Epithelial cell of prostate (primary cell): ENCODE data around the gene LSMEM2.
A peak's percentile ranks its signal among the peaks of the same experiment; 100 is the strongest.
"Not testable (repeated sequence)": the region's sequence is repeated elsewhere in the genome, so short reads cannot be mapped to it uniquely, and the experiment has no call there.

Source experiments
- DNase-seq: peaks from one replicate; pipeline ENCODE4 v3.0.0-alpha.2; 2011; ENCODE audit warnings: low read depth, low spot score
- H3K27ac ChIP-seq: fragments of 450-650 bp; 2 replicates; pipeline ENCODE4 v1.5.1; 2017; ENCODE audit warnings: mild to moderate bottlenecking

The LSMEM2 gene

DNA sequence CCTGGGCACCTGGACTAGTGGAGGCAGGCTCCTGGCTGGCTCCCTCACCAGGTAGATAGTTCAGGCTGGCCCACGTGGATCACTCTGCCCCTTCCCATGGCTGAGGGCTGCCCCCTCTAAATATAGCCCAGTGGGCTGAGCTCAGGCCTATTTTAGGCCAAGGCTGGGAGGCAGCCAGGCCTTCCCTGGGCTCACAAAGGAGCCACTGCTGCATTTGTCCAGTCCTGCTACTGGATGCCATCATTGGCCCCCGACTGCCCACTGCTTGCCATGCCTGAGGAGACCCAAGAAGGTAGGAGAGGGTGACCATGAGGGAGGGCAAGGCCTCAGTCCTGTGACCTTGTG, at the start of gene LSMEM2:
LSMEM2 (plus strand) TSS at position 208 of the 345 bp plus-strand sequence; CDS start at position 235, 27 bp downstream.
- no peak for DNase-seq

DNA sequence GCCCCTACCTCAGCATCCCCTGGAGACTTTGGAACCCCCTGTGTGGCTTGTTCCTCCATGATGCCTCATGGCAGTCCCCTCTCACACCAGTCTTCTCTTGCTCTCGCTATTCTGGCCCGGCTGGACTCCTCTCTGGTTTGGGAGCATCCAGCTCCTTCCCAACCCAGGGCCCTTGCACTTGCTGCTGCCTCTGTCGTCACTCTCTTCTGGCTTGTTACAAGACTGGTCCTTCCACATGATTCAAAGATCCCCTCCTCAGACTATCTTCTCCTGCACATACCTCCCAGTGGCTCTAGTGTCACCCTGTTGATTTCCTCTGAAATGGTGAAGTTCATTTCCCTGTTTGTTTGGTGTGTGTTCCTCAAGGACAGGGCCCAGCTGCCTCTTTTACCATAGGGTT, 49.4 kb upstream of the LSMEM2 start:
- H3K27ac ChIP-seq, result peak overlapping the region; percentile 73

More for the DNA sequence above, at the start of gene LSMEM2:
- H3K27ac ChIP-seq, result no peak within 1 kb of the TSS

DNA sequence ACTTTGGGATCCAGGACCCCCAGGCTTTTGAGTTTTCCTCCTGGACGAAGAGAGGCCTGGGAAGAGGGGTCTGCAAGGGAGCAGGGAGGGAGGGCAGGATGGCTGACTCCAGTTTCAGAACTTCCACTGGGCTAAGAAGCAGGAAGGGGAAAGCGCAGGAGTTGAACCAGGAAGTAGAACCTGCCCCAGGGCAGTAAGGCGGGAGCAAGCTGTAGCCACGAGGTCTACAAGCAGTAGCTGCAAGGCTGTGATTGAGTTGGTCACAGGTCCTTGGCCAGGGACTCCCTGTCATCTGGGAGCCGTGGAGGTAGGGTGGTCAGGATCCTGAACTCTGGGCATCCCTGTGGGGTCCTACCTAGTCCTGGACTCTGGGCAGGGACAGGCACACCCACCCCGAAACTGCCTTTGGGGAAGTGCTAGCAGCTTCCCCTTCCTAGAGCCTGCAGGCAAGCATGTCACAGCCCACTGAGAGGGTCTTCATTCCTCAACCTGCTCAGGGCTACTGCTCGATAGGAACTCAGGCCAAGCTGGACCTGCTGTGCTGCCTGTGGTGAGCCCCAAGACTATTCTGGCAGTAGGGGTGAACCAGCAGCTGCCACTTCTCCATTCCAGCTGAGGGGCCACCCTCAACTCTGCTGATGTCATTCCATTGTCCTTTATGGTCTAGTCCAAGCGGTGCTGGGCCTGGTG, 48.6 kb upstream of the LSMEM2 start:
- DNase-seq, result no peak
- H3K27ac ChIP-seq, result peak overlapping the region; percentile 73

More for the DNA sequence above, 49.4 kb upstream of the LSMEM2 start:
- no peak for DNase-seq

DNA sequence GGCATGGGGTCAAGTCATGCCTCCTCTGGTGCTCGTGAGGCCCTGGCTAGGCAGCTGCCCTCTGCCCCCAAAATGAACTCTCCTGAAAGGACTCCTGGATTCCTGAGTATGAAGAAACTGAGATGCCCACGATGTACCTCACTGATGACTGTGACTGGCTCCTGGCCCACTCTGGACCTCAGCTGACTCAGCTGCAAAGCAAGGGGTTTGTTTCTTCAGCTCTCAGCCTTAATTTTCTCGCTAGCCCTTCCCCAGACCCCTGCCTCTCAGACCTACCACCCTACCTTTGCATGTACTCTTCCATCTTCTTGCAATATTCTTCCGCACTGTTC, 48.1 kb upstream of the LSMEM2 start:
- DNase-seq, result no peak
- no peak overlapping the region for H3K27ac ChIP-seq

DNA sequence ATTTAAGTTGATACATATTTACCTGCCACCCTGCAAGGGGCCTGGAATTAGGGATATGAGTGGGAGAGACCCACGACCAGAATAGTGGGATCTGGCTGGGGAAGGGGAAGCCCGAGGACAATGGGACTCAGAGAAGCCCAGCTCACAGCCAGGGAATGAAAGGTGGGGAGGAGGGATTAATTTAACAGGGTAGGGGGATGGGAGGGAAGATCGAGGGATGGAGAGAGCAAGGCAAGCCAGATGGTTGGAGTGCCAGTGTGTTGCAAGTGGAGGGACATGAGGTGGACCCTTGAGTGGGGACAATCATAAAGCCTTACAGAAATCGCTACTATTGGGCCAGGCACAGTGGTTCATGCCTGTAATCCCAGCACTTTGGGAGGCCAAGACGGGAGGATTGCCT, 47.3 kb upstream of the LSMEM2 start:
- no peak for DNase-seq
- no peak overlapping the region for H3K27ac ChIP-seq

DNA sequence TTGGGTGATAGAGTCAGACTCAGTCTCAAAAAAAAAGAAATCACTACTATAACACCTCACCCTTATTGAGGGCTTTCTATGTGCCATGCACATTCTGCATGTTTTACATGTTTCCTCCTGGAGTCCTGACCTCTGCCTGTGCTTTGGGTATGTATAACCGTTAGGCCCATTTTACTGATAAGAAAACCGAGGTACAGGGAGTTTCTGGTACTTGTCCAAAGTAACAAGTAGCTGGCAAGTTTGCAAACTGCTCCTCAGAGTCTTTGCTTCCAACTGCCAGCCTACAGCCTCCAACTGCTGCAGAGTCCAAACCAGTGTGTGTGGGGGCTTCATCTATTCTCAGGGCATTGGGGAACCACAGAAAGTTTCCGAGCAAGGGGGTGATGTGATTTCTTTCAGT, 46.6 kb upstream of the LSMEM2 start:
- DNase-seq, result no peak
- no peak overlapping the region for H3K27ac ChIP-seq

DNA sequence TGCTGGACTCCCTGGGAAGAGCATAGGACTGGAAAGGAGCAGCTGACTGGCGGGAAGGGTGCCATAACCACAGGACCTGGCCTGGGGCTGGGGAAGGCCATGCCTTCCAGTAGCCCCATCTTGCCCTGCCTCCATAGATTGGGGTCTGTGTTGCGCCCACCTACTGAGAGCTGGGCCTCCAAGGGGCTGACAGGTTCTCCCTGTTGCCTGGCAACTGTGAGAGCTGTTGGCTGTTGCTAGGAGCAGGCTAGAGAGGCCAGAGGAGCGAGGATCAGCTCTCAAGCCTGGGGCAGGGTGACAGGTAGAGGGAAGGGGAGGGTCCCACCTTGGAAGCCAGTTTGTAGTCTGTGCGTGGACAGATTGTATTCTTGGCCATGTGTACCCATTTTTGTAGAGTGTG, 45.7 kb upstream of the LSMEM2 start:
- no peak for DNase-seq
- H3K27ac ChIP-seq, result peak overlapping the region; percentile 40

DNA sequence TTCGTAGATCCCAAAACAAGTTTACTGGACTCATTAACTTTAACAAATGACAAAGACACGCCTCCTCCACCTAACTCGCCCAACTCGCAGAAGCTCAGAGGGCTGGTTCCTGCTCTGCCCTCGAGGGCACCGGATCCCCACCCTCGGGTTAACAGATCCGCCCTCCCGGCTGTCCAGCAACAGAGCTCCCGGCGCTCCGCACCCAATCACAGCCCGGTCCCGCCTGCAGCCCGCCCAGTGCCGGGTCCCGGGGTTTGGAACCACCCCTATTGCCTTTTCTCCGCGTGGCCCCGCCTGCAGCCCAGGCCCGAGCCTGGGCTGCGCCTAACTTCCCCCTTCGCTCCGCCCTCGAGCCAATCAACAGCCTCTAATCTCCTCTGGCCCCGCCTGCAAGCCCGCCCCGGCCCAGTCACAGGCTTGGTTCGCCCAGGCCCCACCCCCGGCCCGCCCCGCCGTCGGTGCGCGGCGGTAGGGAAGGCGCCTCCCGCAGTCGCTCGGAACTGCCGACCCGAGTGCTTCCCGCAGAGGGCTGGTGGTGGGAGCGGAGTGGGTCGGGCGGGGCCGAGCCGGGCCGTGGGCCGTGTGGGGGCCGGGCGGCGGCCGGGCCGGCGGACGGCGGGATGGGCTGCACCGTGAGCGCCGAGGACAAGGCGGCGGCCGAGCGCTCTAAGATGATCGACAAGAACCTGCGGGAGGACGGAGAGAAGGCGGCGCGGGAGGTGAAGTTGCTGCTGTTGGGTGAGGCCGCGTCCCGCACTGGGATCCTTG, 43.0 kb upstream of the LSMEM2 start, which contains the start of gene GNAI2:
GNAI2 (plus strand) TSS at position 489 of the 768 bp plus-strand sequence; CDS start at position 621, 132 bp downstream.
- DNase-seq, result peak; percentile 86
- H3K27ac ChIP-seq, result peak within 1 kb of the TSS; percentile 76

DNA sequence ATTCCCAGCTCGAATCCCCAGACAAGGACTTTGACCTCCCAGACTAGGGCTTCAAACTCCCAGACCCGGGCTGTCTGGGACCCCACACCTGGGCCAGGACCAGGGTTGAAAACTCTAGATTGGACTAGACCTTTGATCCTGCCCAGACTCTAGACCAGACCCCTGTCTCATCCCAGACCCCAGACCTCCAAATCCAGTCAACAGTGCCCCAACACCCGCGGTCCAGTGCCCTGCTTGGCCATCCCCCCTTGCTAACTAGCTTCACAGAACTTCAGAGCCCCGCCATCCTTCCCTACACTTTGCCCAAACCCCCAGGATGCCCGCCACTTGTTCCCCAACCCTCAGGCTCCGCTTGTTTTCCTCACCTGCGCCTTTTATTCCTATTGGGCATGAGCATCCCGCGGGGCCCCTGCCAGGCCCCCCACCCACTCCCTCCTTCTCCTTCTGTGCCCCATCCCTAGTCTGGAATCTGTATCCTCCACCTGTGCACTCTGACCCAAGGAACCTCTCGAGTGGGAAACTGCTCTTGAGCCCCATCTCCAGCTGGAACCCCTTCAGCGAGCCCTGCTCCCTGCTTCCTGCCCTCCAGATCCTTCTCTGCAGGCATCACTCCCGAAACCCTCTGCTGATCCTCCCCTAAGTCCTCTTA, 42.3 kb upstream of the LSMEM2 start:
- H3K27ac ChIP-seq, result peak overlapping the region; percentile 76
- no peak for DNase-seq

DNA sequence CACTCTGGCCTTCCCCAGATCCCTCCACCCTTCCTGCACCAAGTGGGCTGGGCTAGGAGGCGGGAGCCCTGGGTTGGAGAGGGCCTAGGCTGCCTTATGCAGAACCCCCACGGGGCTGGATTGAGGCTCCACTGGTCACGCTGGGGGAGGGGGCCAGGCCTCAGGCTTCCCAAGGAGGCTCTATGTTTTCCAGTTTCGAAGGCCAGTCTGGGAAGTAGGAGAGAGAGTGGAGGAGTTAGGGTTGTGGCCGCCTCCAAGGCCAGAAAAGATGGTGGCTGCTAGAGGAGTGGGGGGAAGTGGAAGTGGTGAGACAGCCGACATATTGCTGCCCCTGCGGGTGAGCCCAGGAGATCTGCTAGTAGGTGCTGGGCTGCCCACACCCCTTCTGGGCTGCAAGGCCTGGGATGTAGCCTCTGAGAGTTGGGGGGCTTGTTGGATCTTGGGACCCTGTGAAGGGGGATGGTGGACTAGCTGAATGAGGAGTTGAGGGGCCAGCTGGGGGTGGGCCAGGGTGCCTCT, 41.7 kb upstream of the LSMEM2 start:
- no peak for DNase-seq
- peak overlapping the region; percentile 76 for H3K27ac ChIP-seq

DNA sequence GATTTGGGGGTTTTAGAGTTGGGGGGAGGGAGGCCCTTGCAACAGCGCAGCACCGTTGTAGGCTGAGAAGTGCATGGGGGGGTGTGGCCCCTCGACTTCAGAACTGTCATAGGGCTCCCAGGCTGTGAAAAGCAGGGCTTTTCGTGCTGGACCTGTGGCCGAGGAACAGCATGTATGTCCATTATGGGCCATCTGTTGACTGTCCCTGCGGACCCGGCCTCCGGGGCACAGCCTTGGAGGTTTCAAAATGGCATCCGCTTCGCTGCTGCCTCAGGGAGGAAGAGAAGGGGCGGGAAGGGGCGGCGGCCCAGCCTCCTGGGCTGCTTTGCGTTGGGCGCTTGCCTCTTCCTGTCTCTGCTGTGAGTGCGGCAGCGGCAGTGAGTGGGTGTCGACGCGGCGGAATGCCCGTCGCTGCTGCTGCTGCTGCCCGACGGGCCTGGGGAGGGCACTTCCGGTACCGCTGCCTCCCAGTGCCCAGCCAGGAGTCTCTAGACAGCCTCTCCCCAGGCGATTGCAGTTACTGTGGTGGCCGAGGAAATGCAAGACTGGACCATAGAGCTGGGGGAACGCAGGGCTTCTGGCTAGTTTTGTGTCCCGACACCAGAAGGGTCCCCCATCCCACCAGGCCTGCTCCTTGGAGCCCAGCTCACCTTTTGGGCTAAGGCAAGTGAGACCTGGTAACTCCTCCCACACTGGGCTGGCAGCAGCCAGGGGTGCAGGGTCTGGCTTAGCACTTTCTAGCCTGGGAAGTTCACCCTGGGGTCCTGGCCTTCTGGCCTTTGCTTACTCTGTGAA, 40.9 kb upstream of the LSMEM2 start:
- peak overlapping the region; percentile 76 for H3K27ac ChIP-seq
- no peak for DNase-seq

DNA sequence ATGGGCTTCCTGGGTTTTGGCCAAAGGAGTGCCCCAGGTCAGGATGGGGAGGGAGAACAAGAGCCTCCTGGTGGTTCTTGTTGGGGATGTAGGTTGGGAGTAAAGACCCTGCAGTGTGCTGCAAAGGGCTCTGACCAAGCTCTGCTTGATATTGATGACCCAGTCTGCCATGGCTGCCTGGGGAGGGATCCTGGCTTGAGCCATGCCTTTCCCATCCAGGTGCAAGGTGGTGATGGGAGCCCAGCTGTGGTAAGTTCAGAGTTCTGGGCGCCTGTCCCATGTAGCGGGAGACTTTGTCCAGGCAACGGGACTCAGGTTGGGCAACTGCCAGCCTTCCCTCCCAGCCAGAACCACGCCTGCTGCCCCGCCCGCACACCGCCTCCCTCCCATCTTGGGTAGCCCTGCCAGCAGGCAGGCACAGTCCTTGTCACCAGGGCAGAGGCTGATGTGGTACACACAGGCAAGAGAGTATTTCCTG, 40.3 kb upstream of the LSMEM2 start:
- peak overlapping the region; percentile 76 for H3K27ac ChIP-seq
- DNase-seq, result no peak

DNA sequence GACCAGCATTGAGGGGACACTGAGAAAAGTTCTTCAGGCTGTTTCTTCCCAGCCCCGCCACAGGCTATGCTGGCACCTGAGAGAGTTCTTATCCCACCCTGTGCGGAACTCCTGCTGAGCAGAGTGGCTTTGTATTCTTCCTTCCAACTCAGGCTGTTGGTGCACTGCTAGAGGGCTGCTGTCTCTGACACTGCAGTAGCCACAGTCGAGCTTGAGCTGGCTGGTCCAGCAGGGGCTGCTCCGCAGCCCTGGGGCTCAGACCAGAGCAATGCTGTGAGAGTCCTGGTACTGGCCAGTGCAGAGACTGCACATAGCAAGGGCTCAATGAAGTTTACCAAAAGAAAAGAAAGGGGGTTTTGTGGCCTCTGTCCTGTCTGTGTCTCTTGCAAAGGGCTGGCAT, 39.2 kb upstream of the LSMEM2 start:
- H3K27ac ChIP-seq, result no peak overlapping the region
- no peak for DNase-seq

DNA sequence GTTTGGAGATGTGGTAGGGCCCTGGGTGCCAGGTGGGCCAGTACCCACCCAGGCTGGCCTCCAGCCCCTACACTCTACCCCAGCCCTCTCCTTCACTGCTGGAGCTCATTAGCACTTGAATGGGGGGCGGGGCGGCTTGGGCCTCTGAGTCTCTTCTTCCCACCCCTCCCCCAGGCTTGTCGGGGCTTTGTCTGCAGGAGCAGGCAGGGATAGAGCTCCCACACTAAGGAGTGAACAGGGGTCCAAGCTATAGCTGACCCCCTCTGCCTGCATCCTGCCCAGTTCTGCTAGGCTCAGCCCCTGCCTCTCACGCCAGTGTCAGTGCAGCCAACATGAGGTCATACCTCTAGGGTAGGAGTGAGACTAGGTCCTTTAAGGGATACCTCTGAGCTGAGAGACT, 37.7 kb upstream of the LSMEM2 start:
- DNase-seq, result no peak
- H3K27ac ChIP-seq, result no peak overlapping the region

DNA sequence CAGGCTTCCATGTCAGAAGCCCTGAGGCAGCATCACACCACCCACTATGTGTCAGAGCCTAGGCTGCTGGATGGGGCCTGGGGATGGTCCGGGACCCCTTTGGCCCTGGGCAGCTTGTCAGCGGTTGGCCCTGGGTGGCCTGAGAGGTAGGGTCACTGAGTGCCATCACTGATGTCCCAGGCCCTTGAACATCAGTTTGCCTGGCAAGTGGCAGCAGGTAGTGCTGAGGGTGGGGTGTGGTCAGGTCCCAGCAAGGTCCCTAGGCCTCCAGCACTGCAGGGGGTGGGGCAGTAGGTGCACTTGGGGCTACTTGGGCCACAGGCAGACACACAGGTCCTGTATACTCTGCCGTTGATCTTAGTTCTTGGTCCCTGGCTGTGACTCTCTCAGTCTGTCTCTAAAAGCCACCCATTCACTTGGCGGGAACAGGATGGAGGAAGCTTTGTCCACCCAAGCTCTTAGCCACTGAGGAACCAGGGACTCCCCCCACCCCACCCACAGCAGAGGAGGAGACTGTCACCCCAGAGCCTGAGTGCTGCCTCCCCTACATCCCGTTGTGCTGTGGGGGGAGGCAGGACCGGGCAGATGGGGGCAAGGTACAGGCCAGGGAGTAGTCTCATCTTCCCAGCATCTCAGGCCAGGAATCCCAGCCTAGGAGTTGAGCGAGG, 37.0 kb upstream of the LSMEM2 start:
- DNase-seq, result no peak
- no peak overlapping the region for H3K27ac ChIP-seq

DNA sequence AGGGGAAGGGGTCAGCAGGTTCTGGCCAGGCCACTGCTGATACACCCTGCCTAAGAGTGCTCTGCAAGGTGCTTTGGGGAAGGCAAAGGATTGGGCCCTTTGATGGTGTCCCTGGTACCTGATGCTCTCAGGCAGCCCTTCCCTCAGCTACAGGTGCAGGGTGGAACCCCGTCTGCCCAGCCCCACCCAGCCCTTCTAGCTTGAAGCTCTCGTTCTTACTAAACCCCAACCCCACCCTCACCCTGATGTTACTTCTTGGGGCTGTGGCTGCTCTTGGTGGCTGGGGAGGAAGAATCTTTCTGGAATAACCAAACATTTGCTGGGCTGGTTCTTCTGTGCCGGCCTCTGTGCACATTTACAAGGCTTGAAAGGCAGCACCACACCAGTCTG, 36.5 kb upstream of the LSMEM2 start:
- DNase-seq, result no peak
- H3K27ac ChIP-seq, result peak overlapping the region; percentile 40

DNA sequence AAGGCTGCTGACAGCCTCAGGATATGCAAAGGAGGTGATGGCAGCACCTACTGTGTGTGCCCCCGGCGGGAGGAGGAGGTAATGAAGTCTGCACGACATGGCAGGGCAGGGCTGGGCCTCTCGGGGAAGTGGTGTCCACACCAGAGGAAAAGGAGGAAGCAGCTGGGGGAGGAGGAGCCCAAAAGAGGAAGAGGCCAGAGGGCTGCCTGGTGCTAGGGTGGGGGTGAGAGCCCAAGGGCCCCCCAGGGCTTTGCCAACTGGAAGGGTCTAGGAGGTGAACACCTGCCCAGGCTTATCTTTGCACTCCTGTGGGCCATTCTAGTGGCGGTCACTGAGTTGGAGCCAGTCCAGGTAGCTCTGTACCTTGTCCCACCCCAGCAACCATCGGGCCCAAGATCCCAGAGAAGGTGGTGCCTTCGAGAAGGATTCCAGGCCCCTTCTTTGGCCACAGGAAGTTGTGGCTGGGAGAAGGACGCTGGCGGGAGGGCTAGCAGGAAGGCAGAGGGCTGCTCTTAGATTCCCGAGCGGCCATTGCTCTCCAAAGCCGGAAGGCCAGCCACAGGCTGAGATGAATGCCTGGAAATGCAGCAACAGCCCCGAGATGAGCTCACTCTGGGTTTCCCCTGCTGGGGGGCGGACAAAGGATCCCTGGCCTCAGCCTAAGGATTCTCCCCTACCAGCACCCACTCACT, 35.9 kb upstream of the LSMEM2 start:
- no peak for DNase-seq
- H3K27ac ChIP-seq, result peak overlapping the region; percentile 40

DNA sequence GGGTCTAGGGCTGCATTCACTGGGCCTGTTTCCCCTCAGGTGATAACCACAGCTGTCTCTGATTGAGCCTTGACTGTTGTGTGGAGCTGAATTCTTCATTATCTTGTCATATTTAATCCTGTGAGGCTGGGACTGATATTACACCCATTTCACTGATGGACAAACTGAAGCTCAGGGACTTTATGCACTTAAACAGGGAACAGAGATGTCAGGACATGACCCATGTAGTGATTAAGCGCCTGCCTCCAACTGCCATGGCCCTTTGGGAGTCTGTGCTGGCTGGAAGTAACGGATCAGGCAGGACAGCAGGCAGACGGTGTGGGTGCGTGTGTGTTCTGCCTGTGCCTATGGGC, 35.4 kb upstream of the LSMEM2 start:
- DNase-seq, result no peak
- peak overlapping the region; percentile 40 for H3K27ac ChIP-seq

DNA sequence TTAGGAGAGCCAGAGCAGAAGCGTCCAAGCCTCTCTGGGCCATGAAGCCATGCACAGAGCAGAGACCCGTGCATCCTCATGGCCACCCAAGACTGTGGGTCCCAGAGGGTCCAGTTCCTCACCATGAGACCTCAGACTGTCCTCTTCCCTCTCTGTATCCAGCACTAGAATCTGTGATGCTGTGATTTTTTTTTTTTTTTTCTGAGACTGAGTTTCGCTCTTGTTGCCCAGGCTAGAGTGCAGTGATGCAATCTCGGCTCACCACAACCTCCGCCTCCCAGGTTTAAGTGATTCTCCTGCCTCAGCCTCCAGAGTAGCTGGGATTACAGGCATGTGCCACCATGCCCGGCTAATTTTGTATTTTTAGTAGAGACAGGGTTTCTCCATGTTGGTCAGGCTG, 34.1 kb upstream of the LSMEM2 start:
- not testable (repeated sequence) for DNase-seq
- peak overlapping the region; percentile 95 for H3K27ac ChIP-seq
